GM19025 (cell line): ENCODE results near the gene CSF2.

ENCODE experiments used
- ATAC-seq: cut with Tn5 transposase; IDR thresholded peaks from one replicate; pipeline ENCODE4 v1.9.1; 2021; ENCODE audit warnings: mild to moderate bottlenecking, low read depth, moderate library complexity; ENCODE audit not compliant: unreplicated experiment

CSF2 gene

DNA sequence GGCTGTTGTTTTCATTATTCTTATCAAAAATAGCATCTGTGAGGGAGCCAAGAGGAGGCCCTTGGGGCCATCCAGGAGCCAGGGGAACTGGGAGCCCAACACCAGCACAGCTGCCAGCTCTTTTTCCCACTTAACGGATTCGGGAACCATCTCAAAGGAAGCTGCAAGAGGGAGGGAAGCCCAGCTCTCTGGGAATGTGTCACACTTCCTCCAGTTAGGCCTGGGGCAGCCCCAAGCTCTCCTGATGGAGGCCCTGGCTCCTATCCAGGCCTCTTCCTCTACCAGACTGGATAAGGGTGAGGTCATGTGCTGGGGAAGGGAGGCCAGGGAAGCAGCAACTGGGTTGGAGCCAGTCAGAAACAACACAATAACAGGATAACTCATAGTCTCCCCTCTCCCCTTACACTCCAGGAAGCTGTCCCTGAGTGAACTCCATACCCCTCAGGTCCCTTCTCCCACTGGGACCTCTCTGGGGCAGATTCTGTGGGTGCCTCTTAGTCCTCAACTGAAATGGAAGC is 12.7 kb downstream of the CSF2 start:
- ATAC-seq: no peak

DNA sequence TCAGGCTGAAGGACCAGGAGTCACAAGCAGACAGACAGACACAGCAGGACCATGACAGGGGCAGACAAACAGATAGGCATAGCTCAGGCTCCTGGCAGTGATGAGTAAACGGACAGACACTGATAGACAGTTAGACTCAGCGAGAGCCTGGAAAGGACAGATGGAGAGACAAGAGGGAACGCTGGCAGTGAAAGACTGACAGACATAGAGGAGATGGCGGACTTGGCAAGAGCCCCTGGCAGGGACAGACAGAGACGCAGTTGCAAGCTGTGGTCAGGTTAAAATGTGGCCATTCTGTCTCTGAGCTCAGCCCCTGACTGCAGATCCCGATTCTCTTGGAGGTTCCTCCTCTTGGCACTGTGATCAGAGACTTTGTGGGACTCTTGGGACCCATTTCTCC is 13.6 kb downstream of the CSF2 start:
- ATAC-seq: no peak

DNA sequence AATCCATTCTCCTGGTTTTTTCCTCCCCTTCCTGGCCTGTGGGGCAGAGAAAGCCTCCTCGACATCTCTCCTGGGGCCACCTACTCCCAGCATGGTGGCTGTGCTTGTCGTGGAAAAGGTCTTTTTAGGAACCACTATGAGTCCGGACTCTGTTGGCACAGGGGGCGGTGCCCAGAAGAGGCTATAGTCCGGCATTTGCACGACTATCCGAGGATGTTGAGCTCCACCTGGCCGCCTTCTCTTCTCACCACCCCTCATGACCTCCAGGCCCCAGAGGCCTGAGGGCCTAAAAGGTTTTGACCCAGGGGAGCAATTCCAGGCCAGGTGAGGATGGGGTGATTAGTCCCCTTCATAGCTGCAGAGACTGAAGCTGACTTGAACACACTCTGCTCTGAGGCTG is 14.1 kb downstream of the CSF2 start:
- ATAC-seq: no peak

DNA sequence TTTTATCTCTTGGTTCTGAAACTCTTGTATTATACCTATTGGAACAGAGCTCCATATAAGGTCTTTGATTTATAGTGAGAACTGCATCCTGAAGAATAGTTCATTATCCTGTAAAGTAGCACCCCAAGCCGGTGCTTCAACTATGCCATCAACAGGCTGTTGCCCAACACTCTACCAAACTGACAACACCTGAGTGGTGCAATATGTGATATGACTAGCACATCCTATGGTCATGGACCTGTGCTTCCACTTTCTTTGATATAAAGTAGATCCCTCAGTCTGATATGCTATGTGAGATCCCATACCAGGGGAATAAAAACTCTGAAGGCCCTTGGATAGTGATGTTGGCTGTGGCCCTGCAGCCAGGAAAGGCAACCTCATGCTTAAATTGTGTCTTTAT is 15.8 kb downstream of the CSF2 start:
- no peak for ATAC-seq

DNA sequence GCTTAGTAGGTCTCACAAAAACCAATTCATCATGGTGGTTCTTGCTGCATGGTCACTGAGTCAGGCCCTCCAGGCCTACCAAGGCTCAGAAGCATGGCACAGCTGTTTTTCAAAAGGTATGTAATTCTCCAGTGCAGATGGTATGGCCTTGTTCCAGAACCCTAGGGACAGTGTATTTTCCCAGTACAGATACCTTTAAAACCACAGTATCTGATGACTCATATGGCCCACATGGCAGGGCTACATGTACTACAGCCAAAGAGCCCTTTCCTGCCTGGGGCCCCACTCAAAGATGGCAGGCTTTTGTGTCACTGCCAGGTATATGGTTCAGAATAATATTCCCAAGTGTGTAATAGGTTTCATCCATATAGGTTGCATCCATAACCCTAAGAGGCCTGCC is 16.5 kb downstream of the CSF2 start:
- ATAC-seq: no peak

DNA sequence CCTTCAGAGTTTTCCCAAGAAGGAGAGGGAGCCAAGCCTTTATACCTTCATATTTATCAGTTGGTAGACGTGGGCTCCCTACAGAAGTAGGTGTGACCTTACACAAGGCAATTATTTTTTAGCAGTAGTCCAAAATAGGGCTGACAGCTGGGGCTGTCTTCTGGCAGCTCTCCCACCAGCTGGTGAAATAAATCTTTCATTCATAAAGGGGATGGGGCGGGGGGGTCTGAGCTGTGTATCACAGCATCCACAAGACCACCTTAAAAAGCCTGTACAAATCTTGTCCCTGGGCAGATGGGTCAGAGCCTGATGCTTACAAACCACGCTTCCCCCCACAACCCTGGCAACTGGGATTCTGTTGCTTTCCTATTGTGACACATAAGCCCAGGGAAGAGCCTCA is 19.7 kb downstream of the CSF2 start:
- ATAC-seq: no peak

DNA sequence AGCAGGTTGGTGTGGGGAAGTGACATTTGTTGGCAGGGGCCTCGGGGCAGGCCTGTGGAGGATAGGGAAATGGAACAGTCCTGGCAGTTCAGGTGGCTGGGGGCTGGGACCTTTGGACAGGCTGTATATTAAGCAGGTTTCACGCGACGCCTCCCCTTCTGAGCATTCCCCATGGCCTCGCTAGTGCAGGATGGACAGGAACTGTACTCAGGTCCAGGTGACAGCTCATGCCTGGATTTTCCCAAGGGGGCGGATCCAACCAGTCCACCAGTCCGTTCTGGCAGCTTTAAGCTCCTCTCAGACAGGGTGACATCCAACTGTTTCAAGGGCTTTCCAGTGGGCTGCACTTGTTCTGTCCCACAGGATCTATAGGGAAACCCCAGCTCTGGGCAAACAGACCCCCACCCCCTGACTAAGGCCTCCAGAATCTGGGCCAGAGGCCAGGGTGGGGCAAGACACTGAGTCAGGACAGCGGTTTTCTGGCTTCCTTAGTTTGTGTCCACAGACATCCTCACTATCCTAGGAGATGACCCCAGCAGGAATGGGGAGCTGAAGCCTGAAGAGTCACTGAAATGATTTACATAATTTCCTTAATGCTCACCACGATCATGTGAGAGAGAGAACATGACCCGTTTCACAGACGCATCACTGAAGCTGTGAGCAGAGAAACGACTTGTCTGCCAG is 20.9 kb downstream of the CSF2 start:
- ATAC-seq: no peak

DNA sequence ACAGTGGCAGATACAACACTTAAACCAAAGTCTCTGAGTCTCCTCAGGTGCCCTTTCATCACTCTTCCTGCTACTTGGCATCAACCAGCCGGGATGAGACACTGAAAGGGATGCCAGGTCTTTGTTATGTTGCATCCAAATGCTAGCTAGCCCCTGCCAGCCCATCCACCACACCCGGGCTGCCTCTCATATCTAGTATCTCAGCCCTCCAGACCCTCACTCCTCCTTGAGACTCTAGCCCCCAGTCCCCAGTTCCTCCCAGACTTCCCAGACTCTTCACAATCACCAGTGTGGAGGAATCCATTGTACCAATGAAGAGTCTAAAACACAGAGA is 21.5 kb downstream of the CSF2 start:
- no peak for ATAC-seq

DNA sequence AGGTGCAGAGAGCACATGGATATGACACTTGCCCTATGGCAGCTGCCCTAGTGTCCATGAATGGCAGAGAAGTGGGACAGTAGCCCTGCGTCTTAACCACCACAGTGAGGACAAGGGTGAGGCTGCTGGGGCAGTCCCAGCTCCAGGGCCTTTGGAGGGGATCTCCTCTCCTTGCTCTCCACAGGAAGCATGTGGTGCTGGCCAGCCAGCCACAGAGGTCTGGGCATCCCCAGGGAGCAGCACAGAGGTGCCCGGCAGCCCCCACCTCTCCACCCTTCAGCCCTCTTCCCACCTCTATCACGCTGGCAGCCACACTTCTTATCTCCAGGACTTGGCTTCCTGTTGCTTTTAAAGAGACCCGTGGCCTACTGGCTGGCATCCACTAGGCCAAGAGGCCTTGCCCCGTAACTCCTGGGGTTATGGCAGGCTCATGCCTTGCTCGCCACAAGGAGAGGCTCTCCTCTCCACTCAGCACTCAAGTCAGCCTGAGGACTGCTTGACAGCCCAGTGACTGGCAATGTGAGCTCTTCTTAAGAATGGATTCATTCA is 21.9 kb downstream of the CSF2 start:
- ATAC-seq: no peak

DNA sequence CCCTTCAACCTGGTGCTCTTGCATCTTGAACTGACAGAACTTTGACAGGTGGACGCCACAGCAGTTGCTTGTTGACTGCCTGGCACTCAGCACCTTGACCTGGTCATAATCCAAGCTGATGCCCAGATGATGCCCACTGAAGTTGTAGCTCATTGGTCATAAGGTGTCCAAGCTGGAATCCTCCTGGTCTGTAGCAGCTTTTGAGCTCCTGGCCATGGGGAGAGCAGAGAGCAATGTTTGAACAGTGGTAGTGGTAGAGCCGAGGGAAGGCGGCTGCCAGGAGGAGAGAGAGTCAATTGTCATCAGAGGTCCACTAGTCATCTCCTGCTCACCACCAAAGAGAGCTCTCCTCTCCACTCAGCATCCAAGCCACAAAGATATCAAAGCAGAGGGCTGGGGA is 23.3 kb downstream of the CSF2 start:
- no peak for ATAC-seq

DNA sequence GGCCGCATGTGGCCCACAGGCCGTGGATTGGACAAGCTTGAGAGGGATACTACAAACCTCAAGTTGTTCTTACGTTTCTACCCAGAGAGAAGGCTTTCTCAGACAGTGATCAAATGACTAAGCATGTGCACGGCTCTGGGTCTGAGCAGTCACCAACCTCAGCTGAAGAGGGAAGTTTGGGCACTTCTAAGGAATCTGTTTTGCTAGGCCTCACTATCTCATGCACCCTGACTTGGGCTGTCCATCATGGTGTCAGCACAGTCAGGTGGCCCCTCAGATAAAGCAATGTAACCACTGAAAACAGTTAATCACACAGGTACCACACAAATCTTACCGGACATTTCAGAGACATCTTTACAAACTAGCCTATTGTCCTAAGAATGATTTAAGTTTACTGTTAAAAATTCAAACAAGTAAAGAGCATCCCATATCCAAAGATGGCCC is 24.6 kb downstream of the CSF2 start:
- no peak for ATAC-seq

DNA sequence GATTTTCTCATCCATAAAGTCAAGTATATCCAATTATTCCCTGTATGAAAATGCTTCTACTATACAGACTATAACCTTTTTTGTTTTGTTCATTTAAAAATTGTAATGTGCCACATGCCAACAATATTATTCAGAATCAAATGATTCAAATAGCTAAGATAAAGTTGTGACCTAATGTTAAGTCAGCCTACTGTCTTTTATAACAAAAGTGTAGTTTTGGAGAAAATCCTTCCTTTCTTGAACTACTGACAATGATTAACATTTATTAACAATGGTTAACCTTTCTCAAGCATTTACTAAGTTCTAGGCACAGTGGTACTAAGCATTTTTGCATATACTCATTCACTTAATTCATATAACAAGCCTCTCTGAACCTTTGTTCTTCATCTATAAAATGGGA is 25.0 kb downstream of the CSF2 start:
- ATAC-seq: no peak

DNA sequence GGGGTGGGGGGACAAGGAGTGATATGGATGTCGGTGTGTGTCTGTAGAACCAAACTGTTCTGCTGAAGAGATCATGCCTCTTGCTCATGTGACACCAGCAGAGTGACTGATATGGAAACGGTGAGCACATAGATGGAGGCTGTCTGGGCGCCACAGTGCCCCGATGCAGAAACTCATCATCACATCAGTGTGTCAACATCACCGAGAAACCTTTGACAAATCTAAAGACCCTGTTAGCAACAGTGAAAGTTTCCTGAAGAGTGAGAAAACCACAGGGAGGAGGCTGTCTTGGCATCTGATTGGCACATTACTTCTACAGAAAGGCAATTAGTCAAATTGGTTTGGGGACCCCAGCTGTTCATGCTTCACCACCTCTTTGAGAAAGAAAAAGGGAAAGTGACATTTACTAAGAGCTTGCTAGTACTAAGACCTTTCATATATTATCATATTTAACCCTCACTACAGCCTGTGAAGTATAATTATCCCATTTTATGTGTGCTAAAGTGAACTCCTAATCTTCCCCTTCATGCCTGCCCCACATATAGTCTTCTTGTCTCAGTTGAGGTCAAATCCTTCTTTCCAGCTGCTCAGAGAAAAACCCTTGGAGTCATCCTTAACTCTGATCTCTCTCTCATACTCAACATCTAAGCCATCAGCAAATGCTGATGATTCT is 25.6 kb downstream of the CSF2 start:
- peak; percentile 34 for ATAC-seq

DNA sequence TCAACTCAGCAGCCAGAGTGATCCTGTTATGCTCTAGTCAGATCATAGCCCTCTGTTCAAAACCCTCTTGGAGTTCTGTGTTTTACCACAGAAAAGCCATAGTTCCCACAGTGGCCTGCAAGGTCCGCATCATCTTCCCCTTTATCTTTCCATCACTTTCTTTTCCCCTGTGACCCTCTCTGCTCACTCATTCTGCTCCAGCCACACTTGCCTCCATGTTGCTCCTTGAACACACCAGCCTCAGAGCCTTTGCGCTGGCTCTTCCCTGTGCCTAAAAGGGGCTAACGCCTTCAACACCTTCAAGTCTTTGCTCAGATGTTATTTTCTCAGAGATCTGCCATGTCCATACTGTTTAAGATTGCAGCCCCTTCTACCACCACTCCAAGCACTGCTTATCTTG is 26.3 kb downstream of the CSF2 start:
- no peak for ATAC-seq

DNA sequence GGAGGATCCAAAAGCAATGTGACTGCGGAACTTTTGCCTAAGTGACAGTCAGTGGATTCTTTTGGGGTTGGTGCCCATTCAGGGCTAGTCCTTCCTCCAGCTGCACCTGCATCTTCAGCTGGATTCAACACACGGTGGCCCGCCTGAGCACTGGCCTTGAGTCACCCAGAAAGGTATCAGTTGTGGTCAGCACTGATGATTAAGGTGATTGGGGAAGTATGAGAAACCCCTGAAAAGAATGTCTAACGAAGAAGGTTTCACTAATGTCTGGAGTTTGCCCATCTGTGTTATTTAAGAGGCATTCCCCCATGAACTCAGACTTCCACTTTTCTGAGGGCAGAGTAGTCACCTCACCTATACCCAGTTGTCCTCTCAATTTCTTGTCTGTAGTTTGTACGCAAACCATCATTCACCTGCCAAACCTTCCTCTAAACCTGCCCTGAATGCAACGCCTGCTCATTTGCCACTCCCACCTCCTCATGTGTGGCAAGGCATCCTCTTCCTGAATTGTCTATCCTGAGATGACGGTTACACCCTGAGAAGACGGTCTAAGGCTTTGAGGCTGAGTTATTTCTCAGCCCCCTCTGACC is 27.2 kb downstream of the CSF2 start:
- ATAC-seq: no peak

DNA sequence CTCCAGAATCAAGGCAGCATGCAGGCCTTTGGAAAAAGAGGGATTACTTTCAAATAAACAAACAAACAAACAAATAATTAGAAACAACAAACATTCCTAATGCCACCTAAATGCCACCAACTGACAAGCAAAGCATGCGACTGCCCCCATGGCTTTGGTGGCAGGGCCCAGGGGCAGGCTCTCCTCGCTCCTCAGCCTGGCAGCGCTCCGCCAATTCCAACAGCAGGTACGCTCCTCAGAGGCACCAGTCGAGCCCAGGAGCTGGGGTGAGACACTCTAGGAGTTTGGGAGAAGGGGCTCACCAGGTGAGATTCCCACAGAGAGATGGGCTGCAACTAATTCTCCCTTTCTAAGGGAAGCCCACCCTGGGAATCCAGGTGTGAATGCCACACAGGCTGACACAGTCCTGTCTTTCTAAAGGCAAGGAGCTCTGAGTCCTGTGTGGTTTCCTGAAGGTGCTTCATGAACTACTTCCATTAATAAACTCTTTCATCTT is 27.8 kb downstream of the CSF2 start:
- ATAC-seq: no peak

DNA sequence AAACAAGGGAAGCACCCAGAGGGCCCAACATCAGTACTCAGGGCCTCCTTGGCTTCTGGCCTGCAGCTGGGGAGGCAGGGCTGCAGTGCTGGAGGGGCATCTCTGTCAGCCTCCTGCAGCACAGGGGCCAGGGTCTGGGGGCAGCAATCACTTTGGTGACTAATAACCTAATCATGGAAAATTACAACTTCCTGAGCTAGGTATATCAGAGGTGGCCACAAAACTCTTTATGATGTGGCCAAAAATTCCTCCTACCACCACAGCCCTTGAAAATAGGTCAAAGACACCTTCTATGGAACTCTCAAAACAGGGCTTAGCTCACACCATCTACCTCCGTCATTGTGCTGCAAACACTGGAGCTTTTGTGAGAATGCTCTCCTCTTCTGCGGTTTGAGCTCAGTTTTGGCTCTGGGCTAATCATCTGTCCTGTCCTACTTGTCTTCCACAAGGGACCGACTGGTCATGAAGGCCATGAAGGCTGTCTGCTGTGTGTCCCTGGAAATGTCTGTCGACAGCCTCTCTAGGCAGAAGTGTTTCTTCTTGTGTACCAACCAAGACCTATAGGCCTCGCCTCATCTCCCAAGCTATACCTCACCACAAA is 28.6 kb downstream of the CSF2 start:
- no peak for ATAC-seq

DNA sequence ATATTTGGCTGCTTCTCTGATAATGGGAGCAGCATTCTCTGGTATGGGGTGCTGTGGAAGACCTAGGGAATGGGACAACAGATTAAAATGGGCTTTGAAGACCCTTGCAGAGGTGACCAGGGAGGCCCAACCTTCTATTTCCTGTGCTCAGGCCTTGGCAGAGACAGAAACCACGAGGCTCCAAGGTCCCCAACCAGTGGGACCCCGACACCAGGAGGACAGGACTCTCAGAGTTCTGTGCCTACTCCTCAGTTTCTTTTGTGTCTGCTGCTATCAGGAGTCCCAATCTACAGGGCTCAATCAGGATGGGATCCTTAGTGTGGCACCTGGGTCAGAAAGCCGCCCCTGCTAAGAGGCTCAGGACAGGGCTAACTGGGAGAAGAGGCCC is 29.3 kb downstream of the CSF2 start:
- no peak for ATAC-seq

DNA sequence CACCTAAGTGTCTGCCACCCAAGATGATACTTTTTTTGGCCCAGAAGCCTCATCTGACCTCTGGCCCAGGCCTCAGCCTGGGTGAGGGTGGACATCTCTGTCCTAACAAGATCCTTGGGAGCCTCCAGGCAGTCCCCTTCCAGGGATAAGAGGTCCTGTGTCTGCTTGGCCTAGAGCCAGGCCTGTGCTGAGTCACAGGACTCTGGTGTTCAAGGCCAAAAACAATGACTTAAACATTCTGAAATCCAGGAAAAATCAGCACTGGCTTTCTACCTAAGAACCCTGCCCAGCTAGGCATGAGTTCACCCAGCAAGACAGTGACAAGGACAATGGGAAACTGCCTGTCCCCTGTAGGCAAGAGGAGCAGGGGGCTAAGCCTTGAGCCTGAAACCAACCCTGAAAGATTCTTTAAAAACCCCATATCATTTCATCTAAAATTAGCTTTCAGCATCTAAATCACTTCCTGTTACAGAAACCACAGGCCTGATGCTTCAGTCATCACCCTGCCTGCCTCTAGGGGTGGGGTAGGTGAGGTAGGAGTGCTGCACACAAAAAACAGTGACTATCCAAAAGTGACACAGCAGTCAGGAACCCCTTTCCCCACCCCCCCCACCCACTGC is 29.9 kb downstream of the CSF2 start:
- peak; percentile 62 for ATAC-seq

DNA sequence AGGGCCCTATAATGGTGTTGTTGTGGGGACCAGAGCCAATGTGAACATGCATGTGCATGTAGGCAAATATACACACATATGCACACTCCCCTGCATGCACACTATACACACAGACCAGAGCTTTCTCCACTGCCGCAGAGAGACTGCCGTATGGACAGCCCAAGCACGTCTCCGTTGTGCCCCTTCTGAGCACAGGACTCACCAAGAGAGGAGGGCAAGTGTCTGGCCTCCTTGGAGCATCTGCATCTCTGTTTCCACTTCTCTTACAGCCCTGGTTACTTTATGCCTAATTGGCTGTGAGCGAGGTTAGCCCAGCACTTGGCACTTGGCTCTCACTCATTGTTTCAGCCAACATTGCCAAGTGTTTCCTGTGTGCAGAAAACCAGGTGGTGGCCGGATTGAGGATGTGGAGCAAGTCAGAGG is 30.4 kb downstream of the CSF2 start:
- peak; percentile 7 for ATAC-seq

DNA sequence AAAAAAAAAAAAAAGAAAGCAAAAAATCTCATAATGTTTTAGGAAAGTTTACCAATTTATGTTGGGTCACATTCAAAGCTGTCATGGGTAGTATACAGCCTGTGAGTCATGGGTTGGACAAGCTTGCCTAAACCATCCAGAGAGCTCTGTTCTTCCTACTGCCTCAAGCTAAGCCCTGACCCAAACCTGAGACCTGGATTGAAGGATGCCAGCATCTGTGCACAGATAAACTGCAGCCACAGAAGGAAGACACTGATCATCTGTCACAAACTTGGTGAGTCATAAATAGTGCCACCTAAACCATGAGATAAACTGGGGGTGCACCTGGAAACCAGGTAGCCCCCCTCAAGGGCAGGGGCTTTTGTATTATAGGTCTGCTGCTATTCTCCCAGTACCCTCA is 31.0 kb downstream of the CSF2 start:
- ATAC-seq: no peak
